GM18498 (cell line): ENCODE results near the gene LY86.

ENCODE experiments used
- ATAC-seq: cut with Tn5 transposase; IDR thresholded peaks from one replicate; pipeline ENCODE4 v1.9.1; 2021; ENCODE audit warnings: mild to moderate bottlenecking, moderate library complexity; ENCODE audit not compliant: unreplicated experiment

The LY86 gene

GRCh38 chr6:6676910-6677441, 88.5 kb downstream of the LY86 start:
- no peak for ATAC-seq

GRCh38 chr6:6678185-6678671, 89.7 kb downstream of the LY86 start:
- no peak for ATAC-seq

GRCh38 chr6:6678811-6679210, 90.3 kb downstream of the LY86 start:
- no peak for ATAC-seq

GRCh38 chr6:6679633-6680032, 91.1 kb downstream of the LY86 start:
- no peak for ATAC-seq

GRCh38 chr6:6680526-6680925, 92.0 kb downstream of the LY86 start:
- ATAC-seq, result no peak

GRCh38 chr6:6681075-6681849, 92.7 kb downstream of the LY86 start:
- no peak for ATAC-seq

GRCh38 chr6:6682225-6682624, 93.7 kb downstream of the LY86 start:
- no peak for ATAC-seq

GRCh38 chr6:6683969-6684833, 95.7 kb downstream of the LY86 start:
- peak; percentile 92 for ATAC-seq

- ATAC-seq, result no peak
These were observed 96.9 kb downstream of the LY86 start for GRCh38 chr6:6685249-6686040.

- no peak for ATAC-seq
These were observed 97.7 kb downstream of the LY86 start for GRCh38 chr6:6686176-6686575.

- no peak for ATAC-seq
These were observed 98.5 kb downstream of the LY86 start for GRCh38 chr6:6686748-6687601.

- ATAC-seq, result no peak
These were observed 99.8 kb downstream of the LY86 start for GRCh38 chr6:6688283-6688682.

- ATAC-seq, result no peak
These were observed 100.4 kb downstream of the LY86 start for GRCh38 chr6:6688951-6689350.

GRCh38 chr6:6689400-6690143, 101.1 kb downstream of the LY86 start:
- no peak for ATAC-seq

GRCh38 chr6:6690144-6690483, 101.6 kb downstream of the LY86 start:
- no peak for ATAC-seq

- no peak for ATAC-seq
These were observed 105.9 kb downstream of the LY86 start for GRCh38 chr6:6694368-6694780.

- ATAC-seq, result no peak
These were observed 106.5 kb downstream of the LY86 start for GRCh38 chr6:6694825-6695624.

GRCh38 chr6:6695625-6696276, 107.2 kb downstream of the LY86 start:
- no peak for ATAC-seq
